Measurements from ENCODE around the gene APLNR.

Gene APLNR

GRCh38 chr11:57240007-57240406 is 3.0 kb upstream of the APLNR start:
- no peak for DNase-seq (ENCODE audit: low read depth)
- no peak overlapping the region for H3K4me3 ChIP-seq (ENCODE audit: low read length)
- no peak for TF ChIP-seq CTCF (conservative IDR thresholded peaks at IDR 0.05; ENCODE audit: low read length)

- TF ChIP-seq CTCF (conservative IDR thresholded peaks at IDR 0.05; ENCODE audit: low read length) = no peak
- DNase-seq (ENCODE audit: low read depth) = no peak
- H3K4me3 ChIP-seq (ENCODE audit: low read length) = no peak overlapping the region
These were observed 2.3 kb upstream of the APLNR start for GRCh38 chr11:57239348-57239747.

- no peak for TF ChIP-seq CTCF (conservative IDR thresholded peaks at IDR 0.05; ENCODE audit: low read length)
- no peak for DNase-seq (ENCODE audit: low read depth)
- no peak overlapping the region for H3K4me3 ChIP-seq (ENCODE audit: low read length)
These were observed 1.0 kb downstream of the APLNR start for GRCh38 chr11:57235761-57236703.

- DNase-seq (ENCODE audit: low read depth) = no peak
- no peak overlapping the region for H3K4me3 ChIP-seq (ENCODE audit: low read length)
- no peak for TF ChIP-seq CTCF (conservative IDR thresholded peaks at IDR 0.05; ENCODE audit: low read length)
These were observed 3.3 kb downstream of the APLNR start for GRCh38 chr11:57233702-57234101.

GRCh38 chr11:57231539-57232253 is 5.4 kb downstream of the APLNR start:
- no peak overlapping the region for H3K4me3 ChIP-seq (ENCODE audit: low read length)
- no peak for DNase-seq (ENCODE audit: low read depth)
- TF ChIP-seq CTCF (conservative IDR thresholded peaks at IDR 0.05; ENCODE audit: low read length) = no peak

- no peak overlapping the region for H3K4me3 ChIP-seq (ENCODE audit: low read length)
- DNase-seq (ENCODE audit: low read depth) = no peak
- TF ChIP-seq CTCF (conservative IDR thresholded peaks at IDR 0.05; ENCODE audit: low read length) = no peak
These were observed 6.1 kb downstream of the APLNR start for GRCh38 chr11:57230791-57231538.

Measured in AG10803 (cell line).